IMR-90 (cell line): ENCODE data around the gene UMODL1. TPM values are rescaled to one million over a fixed set of nuclear protein-coding genes. Genes with fewer than 3 reads are reported as not detected.

ENCODE experiments used
- CEBPB ChIP-seq: IDR thresholded peaks from 2 replicates; pipeline ENCODE4 v1.6.1; 2012; ENCODE audit warnings: low read depth, low read length, improper control_type of control experiment
- ELK1 ChIP-seq: fragments of 150-350 bp; IDR thresholded peaks from 2 replicates; pipeline ENCODE4 v1.6.1; 2016; ENCODE audit warnings: low read depth, mild to moderate bottlenecking, low read length, moderate library complexity, borderline replicate concordance
- polyA plus RNA-seq, 3 experiments: library from polyadenylated mRNA; depleted of rRNA; stranded (reverse); fragments of >200 nt; gene quantifications; 2 replicates each; pipeline ENCODE4 v1.2.3, GENCODE V29; 2012; ENCODE audit warnings: low replicate concordance in 1 of 3
- total RNA-seq: library from RNA; depleted of rRNA; stranded (reverse); fragments of >200 nt; gene quantifications from 2 replicates; pipeline ENCODE4 v1.2.3, GENCODE V29; 2012

The UMODL1 gene
- total and polyA plus RNA-seq, 2 of the 4 experiments (the other 2 are of a cell fraction) = 0.02 TPM; not detected in 1

GRCh38 chr21:42117229-42117966 lies 46.3 kb downstream of the UMODL1 start (continued):
- TF ChIP-seq ELK1 (no peak), CEBPB (no peak)
